H1 (cell line): Measurements from ENCODE around the gene R3HDM4. TPM values are rescaled to one million over a fixed set of nuclear protein-coding genes. Genes with fewer than 3 reads are reported as not detected.

Source experiments
- CTCF ChIA-PET: fragments of 300-600 bp; sonication (Branson Sonifier 250); formaldehyde crosslinking; loops from one replicate; lab custom pipeline; 2021; ENCODE audit not compliant: partially characterized antibody; lab: Charles Lee
- POLR2A ChIA-PET: fragments of 300-600 bp; sonication (Branson Sonifier 250); formaldehyde crosslinking; loops from one replicate; lab custom pipeline; 2021; ENCODE audit warnings: inconsistent platforms; ENCODE audit not compliant: partially characterized antibody; lab: Charles Lee
- DNase-seq, 2 experiments: peaks; one replicate each; pipeline versions ENCODE4 v3.0.0 to v3.0.0-alpha.2; 2010 to 2022; ENCODE audit warnings: low spot score in 2 of 2, low read depth in 1 of 2, mixed read lengths in 1 of 2
- FAIRE-seq: peaks from 2 replicates; lab custom pipeline; 2011; peaks lifted over from hg19 to GRCh38; lab: Jason Lieb, UNC
- H2AFZ ChIP-seq: 2 replicates; pipeline ENCODE4 v1.8.1; 2012; ENCODE audit warnings: low read length, inconsistent platforms
- H2AK5ac ChIP-seq: 2 replicates; pipeline ENCODE4 v1.6.1; 2013; ENCODE audit warnings: low read depth, low read length
- H2BK120ac ChIP-seq: replicated peaks from 2 replicates; pipeline ENCODE3; 2013; ENCODE audit warnings: low read depth, low read length, inconsistent platforms
- H2BK12ac ChIP-seq: 2 replicates; pipeline ENCODE4 v1.6.1; 2013; ENCODE audit warnings: low read depth, low read length
- H2BK15ac ChIP-seq: 2 replicates; pipeline ENCODE4 v1.6.1; 2013; ENCODE audit warnings: low read length
- H2BK20ac ChIP-seq: 2 replicates; pipeline ENCODE4 v1.6.1; 2013; ENCODE audit warnings: low read length
- H2BK5ac ChIP-seq: 2 replicates; pipeline ENCODE4 v1.6.1; 2013; ENCODE audit warnings: low read depth, low read length
- H3K14ac ChIP-seq: 2 replicates; pipeline ENCODE4 v1.6.1; 2013; ENCODE audit warnings: inconsistent platforms; ENCODE audit not compliant: insufficient read length
- H3K18ac ChIP-seq: 2 replicates; pipeline ENCODE4 v1.6.1; 2013; ENCODE audit warnings: low read length; ENCODE audit errors: extremely low read depth
- H3K23ac ChIP-seq: 2 replicates; pipeline ENCODE4 v1.6.1; 2013; ENCODE audit warnings: inconsistent platforms; ENCODE audit not compliant: insufficient read length
- H3K23me2 ChIP-seq: 2 replicates; pipeline ENCODE4 v1.6.1; 2013; ENCODE audit warnings: low read depth, low read length
- H3K27ac ChIP-seq: 2 replicates; pipeline ENCODE4 v1.6.1; 2011; ENCODE audit warnings: low read depth, low read length, inconsistent platforms
- H3K27me3 ChIP-seq, 4 experiments: replicated peaks in 1 of 4; 1 replicate in 1 of 4; 2 replicates in 3 of 4; pipeline versions ENCODE4 v1.6.1 to v1.8.1; 2011 to 2013; ENCODE audit warnings: low read length in 3 of 4, mild to moderate bottlenecking in 3 of 4, inconsistent platforms in 2 of 4, mixed read lengths in 2 of 4, moderate library complexity in 1 of 4; ENCODE audit not compliant: control insufficient read depth in 3 of 4, insufficient read depth in 3 of 4; ENCODE audit errors: extremely low read depth in 1 of 4
- H3K36me3 ChIP-seq, 4 experiments: 2 replicates each; pipeline versions ENCODE4 v1.6.1 to v1.8.1; 2011 to 2013; ENCODE audit warnings: mild to moderate bottlenecking in 4 of 4, low read length in 3 of 4, moderate library complexity in 2 of 4, control low read depth in 1 of 4, inconsistent platforms in 1 of 4; ENCODE audit not compliant: insufficient read depth in 4 of 4, control insufficient read depth in 2 of 4
- H3K4ac ChIP-seq: replicated peaks from 2 replicates; pipeline ENCODE3; 2013; ENCODE audit warnings: low read length, low read depth, mixed read lengths, inconsistent platforms; ENCODE audit not compliant: insufficient read length
- H3K4me1 ChIP-seq, 4 experiments: replicated peaks in 1 of 4; 1 replicate in 1 of 4; 2 replicates in 3 of 4; pipeline versions ENCODE4 v1.6.1 to v1.8.1; 2011 to 2013; ENCODE audit warnings: low read length in 3 of 4, inconsistent platforms in 2 of 4, mixed read lengths in 1 of 4; ENCODE audit not compliant: insufficient read depth in 4 of 4, control insufficient read depth in 3 of 4
- H3K4me2 ChIP-seq, 2 experiments: 2 replicates each; pipeline versions ENCODE4 v1.6.1 to v1.8.1; 2011 to 2013; ENCODE audit warnings: low read depth in 2 of 2, low read length in 2 of 2, control low read depth in 1 of 2, inconsistent platforms in 1 of 2, mild to moderate bottlenecking in 1 of 2; ENCODE audit not compliant: insufficient read depth in 1 of 2
- H3K4me3 ChIP-seq, 4 experiments: fragments of 200-600, 300-600 bp in 1 of 4; sonication (generic), shearing (Covaris generic), sonication (Bioruptor Twin) in 1 of 4; 2 replicates each; pipeline versions ENCODE4 v1.5.1 to v1.8.1; 2011 to 2016; ENCODE audit warnings: low read length in 4 of 4, low read depth in 3 of 4, control low read depth in 2 of 4, inconsistent platforms in 2 of 4, mild to moderate bottlenecking in 2 of 4, mixed read lengths in 1 of 4, moderate library complexity in 1 of 4; ENCODE audit not compliant: insufficient read depth in 2 of 4; ENCODE audit errors: extremely low read depth in 1 of 4
- H3K56ac ChIP-seq: replicated peaks from 2 replicates; pipeline ENCODE3; 2013; ENCODE audit warnings: low read depth, mild to moderate bottlenecking, mixed read lengths, low read length, inconsistent platforms; ENCODE audit not compliant: insufficient read length
- H3K79me1 ChIP-seq: 2 replicates; pipeline ENCODE4 v1.6.1; 2013; ENCODE audit warnings: low read depth, low read length, control low read depth
- H3K79me2 ChIP-seq, 2 experiments: 2 replicates each; pipeline versions ENCODE4 v1.6.1 to v1.8.1; 2012 to 2013; ENCODE audit warnings: low read length in 2 of 2, mild to moderate bottlenecking in 2 of 2, inconsistent platforms in 1 of 2; ENCODE audit not compliant: insufficient read depth in 2 of 2, control insufficient read depth in 1 of 2
- H3K9ac ChIP-seq, 4 experiments: replicated peaks in 1 of 4; 1 replicate in 1 of 4; 2 replicates in 3 of 4; pipeline versions ENCODE4 v1.6.1 to v1.8.1; 2011 to 2013; ENCODE audit warnings: low read depth in 3 of 4, low read length in 3 of 4, control low read depth in 2 of 4, mild to moderate bottlenecking in 2 of 4, moderate library complexity in 2 of 4, inconsistent platforms in 1 of 4; ENCODE audit errors: extremely low read depth in 1 of 4
- H3K9me3 ChIP-seq, 2 experiments: 2 replicates each; pipeline versions ENCODE4 v1.6.1 to v1.8.1; 2012 to 2013; ENCODE audit warnings: mild to moderate bottlenecking in 2 of 2, moderate library complexity in 2 of 2, control low read depth in 1 of 2, inconsistent platforms in 1 of 2, low read depth in 1 of 2, low read length in 1 of 2, mixed read lengths in 1 of 2; ENCODE audit not compliant: insufficient read depth in 2 of 2
- H4K20me1 ChIP-seq, 2 experiments: replicated peaks in 1 of 2; 2 replicates each; pipeline versions ENCODE3 to v1.8.1; 2011 to 2013; ENCODE audit warnings: inconsistent platforms in 2 of 2, low read length in 2 of 2, mild to moderate bottlenecking in 1 of 2; ENCODE audit not compliant: insufficient read depth in 2 of 2, control insufficient read depth in 1 of 2
- H4K5ac ChIP-seq: 2 replicates; pipeline ENCODE4 v1.6.1; 2013; ENCODE audit warnings: low read length, low read depth, mixed read lengths, inconsistent platforms; ENCODE audit not compliant: insufficient read length
- H4K8ac ChIP-seq: 2 replicates; pipeline ENCODE4 v1.8.0; 2013; ENCODE audit warnings: mild to moderate bottlenecking, moderate library complexity, low read length, inconsistent platforms; ENCODE audit not compliant: insufficient read depth; ENCODE audit errors: extremely low read depth
- H4K91ac ChIP-seq: replicated peaks from 2 replicates; pipeline ENCODE3; 2013; ENCODE audit warnings: low read length, mixed read lengths, inconsistent platforms; ENCODE audit not compliant: insufficient read length
- SP4 ChIP-seq: IDR thresholded peaks from 2 replicates; pipeline ENCODE4 v1.6.1; 2012; ENCODE audit warnings: low read length, inconsistent platforms
- WGBS, 2 experiments: shearing (Covaris generic) in 1 of 2; methylation state at CpG; one replicate each; pipeline versions ENCODE4 v1.1.6 to v1.1.7; 2013 to 2015; ENCODE audit warnings: low lambda C conversion rate in 2 of 2, mixed read lengths in 2 of 2, inconsistent platforms in 1 of 2, low coverage in 1 of 2, missing lambda C conversion rate in 1 of 2; ENCODE audit not compliant: insufficient replicate concordance in 2 of 2, insufficient coverage in 1 of 2, insufficient read length in 1 of 2; ENCODE audit errors: extremely low coverage in 1 of 2, missing lambda C conversion rate in 1 of 2; 5-methylcytosine and 5-hydroxymethylcytosine counted together
- polyA plus RNA-seq, 7 experiments: library from polyadenylated mRNA; depleted of rRNA in 3 of 7; stranded (reverse) in 5 of 7; unstranded in 2 of 7; fragments of >200 nt in 5 of 7; fragments of 200-250 nt in 2 of 7; gene quantifications; 1 replicate in 5 of 7; 2 replicates in 1 of 7; 4 replicates in 1 of 7; pipeline versions ENCODE4 v1.2.1 to v1.2.3, GENCODE V29; 2011 to 2013; ENCODE audit warnings: missing spikeins in 2 of 7, mixed read lengths in 2 of 7
- total RNA-seq: library from RNA; stranded (reverse); fragmentation: NEBNext Ultra II Directional; extraction: Animal tissue kit (Norgen Biotek cat#: 25700); gene quantifications from 2 replicates; pipeline ENCODE4 v1.2.1, GENCODE V29; 2021

Gene R3HDM4
- total and polyA plus RNA-seq, 2 of the 8 experiments (the other 6 are each of a cell fraction or from before 2014, with no cell fraction given): 76.8 to 102 TPM

DNA sequence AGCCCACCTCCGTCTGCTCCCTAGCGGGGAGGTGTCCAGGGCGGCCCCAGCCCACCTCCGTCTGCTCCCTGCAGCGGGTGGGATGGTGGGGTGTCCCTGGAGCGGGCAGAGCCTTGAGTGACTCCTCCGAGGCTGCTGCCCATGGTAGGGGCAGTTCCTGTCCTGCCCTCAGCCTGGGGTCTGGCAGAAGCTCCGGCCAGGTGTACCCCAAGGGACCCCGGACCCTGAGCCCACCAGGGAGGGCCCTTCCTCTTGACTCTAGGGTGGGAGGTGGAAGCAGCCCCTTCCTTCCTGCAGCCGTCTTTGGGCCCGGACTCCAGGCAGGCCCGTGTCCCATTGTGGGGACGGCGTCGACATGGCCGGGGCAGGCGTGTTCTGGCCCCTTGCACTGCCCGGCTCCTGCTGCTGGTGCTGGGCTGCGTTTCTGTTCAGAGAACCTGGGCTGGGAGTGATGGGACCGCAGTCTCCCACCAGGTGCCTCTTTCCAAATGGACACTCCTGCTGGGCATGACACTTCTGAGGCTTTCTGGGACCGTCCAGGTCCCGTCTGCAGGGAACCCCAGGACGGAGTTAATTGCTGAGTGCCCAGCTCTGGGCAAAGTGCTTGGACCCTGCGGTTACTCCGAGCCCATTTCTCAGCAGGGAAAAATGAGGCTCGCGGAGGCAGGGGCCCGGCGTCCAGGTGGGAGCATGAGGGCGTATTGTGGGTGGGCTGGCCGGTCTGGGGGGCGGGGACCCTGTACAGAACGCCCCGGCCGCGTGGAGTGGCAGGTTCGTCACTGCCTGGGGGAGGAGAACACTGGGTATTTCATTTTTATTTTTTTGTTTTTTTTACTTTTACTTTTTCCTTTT lies 32.6 kb upstream of the R3HDM4 start:
- no peak for TF ChIP-seq SP4
- Histone ChIP-seq H3K23ac (no peak overlapping the region), H3K4me1 (no peaks in the 10 kb centered on the region), H2BK120ac (no peak overlapping the region), H3K14ac (no peak overlapping the region), H2BK20ac (no peak overlapping the region), H3K9ac (no peak overlapping the region), H3K4me2 (no peak overlapping the region), H4K8ac (no peak overlapping the region; the same call in 1 of the 2 replicates), H3K56ac (no peak overlapping the region), H2AK5ac (no peak overlapping the region), H2AFZ (no peak overlapping the region), H2BK12ac (no peak overlapping the region), H3K18ac (no peak overlapping the region), H3K4me3 (no peak overlapping the region), H3K79me1 (peaks cover 15% of the 10 kb centered on the region), H3K27ac (no peak overlapping the region), H3K36me3 (peaks cover 0 to 12% (median 1%) of the 10 kb centered on the region in 4 experiments; a peak in 2 of 8 replicates), H3K9me3 (no peaks in the 10 kb centered on the region), H3K4ac (no peak overlapping the region), H4K20me1 (peaks cover 0 to 26% of the 10 kb centered on the region in 2 experiments), H3K79me2 (peaks cover 5 to 21% of the 10 kb centered on the region in 2 experiments; a peak in 3 of 4 replicates), H3K23me2 (no peaks in the 10 kb centered on the region), H3K27me3 (no peaks in the 10 kb centered on the region), H2BK15ac (no peak overlapping the region), H4K91ac (no peak overlapping the region), H2BK5ac (no peak overlapping the region), H4K5ac (no peak overlapping the region)
- DNase-seq (no peak), FAIRE-seq (no peak)
- POLR2A ChIA-PET: interaction anchor here (0.8 to 1.3 kb wide), 3 partner anchors 16 to 34 kb away, joined by 3 to 4 read pairs (median 3); no protein-coding TSS in a partner anchor
- CTCF ChIA-PET: interaction anchor here (0.7 to 1.4 kb wide), 6 partner anchors 9 to 275 kb away, joined by 3 read pairs; partner anchors contain the start of gene WDR18
- 96% methylated on average over 34 of the region's 37 CpGs; no CpG with 5 or more reads in 1 of the 2 experiments for WGBS, 2 experiments
